Lung (tissue), 12 donors: ENCODE measurements around the gene NOP10. TPM values are rescaled to one million over a fixed set of nuclear protein-coding genes. Genes with fewer than 3 reads are reported as not detected.
"Not testable (repeated sequence)": the region's sequence is repeated elsewhere in the genome, so short reads cannot be mapped to it uniquely, and the experiment has no call there.

ENCODE experiments used
- ATAC-seq: fragments of 200-7000 bp; cut with Tn5 transposase; one replicate; pipeline ENCODE4 v1.9.1; 2020; ENCODE audit warnings: moderate number of reproducible peaks; ENCODE audit not compliant: insufficient read depth, low FRiP score
- DNase-seq, 3 donors: peaks; one replicate each; pipeline ENCODE4 v3.0.0-alpha.2; 2013 to 2017
- H3K27ac ChIP-seq, 2 donors: one replicate each; pipeline ENCODE4 v1.5.1; 2013; ENCODE audit warnings: mild to moderate bottlenecking in 2 of 2, moderate library complexity in 2 of 2, control low read depth in 1 of 2, inconsistent platforms in 1 of 2, low read depth in 1 of 2, low read length in 1 of 2
- H3K27me3 ChIP-seq, 3 donors: one replicate each; pipeline ENCODE4 v1.5.1; 2013; ENCODE audit warnings: low read length in 2 of 3; ENCODE audit not compliant: control insufficient read depth in 3 of 3, insufficient read depth in 3 of 3
- H3K36me3 ChIP-seq, 4 donors: one replicate each; pipeline ENCODE4 v1.5.1; 2013; ENCODE audit warnings: low read length in 4 of 4, mild to moderate bottlenecking in 1 of 4, moderate library complexity in 1 of 4; ENCODE audit not compliant: control insufficient read depth in 4 of 4, insufficient read depth in 4 of 4
- H3K4me1 ChIP-seq, 5 donors: one replicate each; pipeline ENCODE4 v1.5.1; 2013; ENCODE audit warnings: low read length in 5 of 5, mild to moderate bottlenecking in 2 of 5, moderate library complexity in 1 of 5; ENCODE audit not compliant: control insufficient read depth in 5 of 5, insufficient read depth in 5 of 5
- H3K4me3 ChIP-seq: one replicate; pipeline ENCODE4 v1.5.1; 2013; ENCODE audit warnings: mild to moderate bottlenecking, control low read depth, moderate library complexity
- H3K9ac ChIP-seq, 2 donors: one replicate each; pipeline ENCODE4 v1.5.1; 2013; ENCODE audit warnings: low read length in 2 of 2, control low read depth in 1 of 2; ENCODE audit not compliant: insufficient read depth in 1 of 2
- H3K9me3 ChIP-seq, 4 donors: one replicate each; pipeline ENCODE4 v1.5.1; 2013; ENCODE audit warnings: low read length in 3 of 4, mild to moderate bottlenecking in 1 of 4, moderate library complexity in 1 of 4; ENCODE audit not compliant: control insufficient read depth in 4 of 4, insufficient read depth in 3 of 4
- CTCF ChIP-seq: IDR thresholded peaks from 2 replicates; pipeline ENCODE4 v1.5.1; 2012; ENCODE audit warnings: mild to moderate bottlenecking; ENCODE audit errors: control extremely low read depth, extremely low read depth
- WGBS, 2 donors: extraction: QIAGEN DNeasy Blood & Tissue Kit; methylation state at CpG; one replicate each; pipeline ENCODE4 v1.1.7; 2013; 5-methylcytosine and 5-hydroxymethylcytosine counted together
- polyA plus RNA-seq, 2 donors: library from polyadenylated mRNA; stranded (reverse); fragments of 200-250 nt; gene quantifications; one replicate each; pipeline ENCODE4 v1.2.1, GENCODE V29; 2013
- total RNA-seq, 2 donors: library from RNA; depleted of rRNA in 1 of 2; stranded (reverse); fragments of >200 nt in 1 of 2; gene quantifications; one replicate each; pipeline ENCODE4 v1.2.1, GENCODE V29; 2014 to 2021
- donor health status: control.
- donor health status: control.
- donor health status: Bipolar disorder and iron deficiency.
- donor health status: healthy.
- donor health status: DM: yes; HTN: yes; CAD: no.

The NOP10 gene
- total and polyA plus RNA-seq, 4 donors, result 103 to 509 (median 233) TPM

GRCh38 chr15:34376856-34377255 lies 33.9 kb upstream of the NOP10 start:
- Histone ChIP-seq H3K4me1 (no peaks in the 10 kb centered on the region), H3K9me3 (no peaks in the 10 kb centered on the region), H3K27ac (no peak overlapping the region), H3K36me3 (peaks cover 0 to 1% (median 0%) of the 10 kb centered on the region in 4 donors), H3K9ac (no peak overlapping the region), H3K4me3 (no peak overlapping the region), H3K27me3 (no peaks in the 10 kb centered on the region)
- no peak for TF ChIP-seq CTCF
- DNase-seq (no peak), ATAC-seq (no peak)
- WGBS, 2 donors, result 97 to 98% methylated on average over 2 of the region's 2 CpGs

- not testable (repeated sequence) for H3K4me3 ChIP-seq, H3K27ac ChIP-seq, H3K36me3 ChIP-seq, H3K27me3 ChIP-seq, H3K4me1 ChIP-seq, ATAC-seq, DNase-seq, H3K9me3 ChIP-seq, H3K9ac ChIP-seq
- WGBS, 2 donors, result 94 to 100% methylated on average over 2 of the region's 2 CpGs
Measured at GRCh38 chr15:34375541-34375940, 32.6 kb upstream of the NOP10 start.

GRCh38 chr15:34374816-34375215 lies 31.9 kb upstream of the NOP10 start:
- Histone ChIP-seq H3K27me3 (no peaks in the 10 kb centered on the region), H3K36me3 (no peaks in the 10 kb centered on the region), H3K4me1 (no peaks in the 10 kb centered on the region), H3K4me3 (no peak overlapping the region), H3K27ac (no peak overlapping the region), H3K9ac (no peak overlapping the region), H3K9me3 (no peaks in the 10 kb centered on the region)
- no peak for ATAC-seq
- no peak for TF ChIP-seq CTCF
- no peak for DNase-seq
- 46 to 96% methylated on average over 2 of the region's 2 CpGs for WGBS, 2 donors

GRCh38 chr15:34373951-34374350 lies 31.0 kb upstream of the NOP10 start:
- Histone ChIP-seq H3K36me3 (no peaks in the 10 kb centered on the region), H3K27ac (no peak overlapping the region), H3K4me3 (no peak overlapping the region), H3K4me1 (no peaks in the 10 kb centered on the region), H3K9me3 (no peaks in the 10 kb centered on the region), H3K27me3 (no peaks in the 10 kb centered on the region), H3K9ac (no peak overlapping the region)
- WGBS, 2 donors, result 76 to 96% methylated on average over 7 to 8 of the region's 8 CpGs
- DNase-seq (no peak), ATAC-seq (no peak)
- TF ChIP-seq CTCF, result no peak
